ENCODE measurements around the gene FOXA2. TPM values are rescaled to one million over a fixed set of nuclear protein-coding genes. Genes with fewer than 3 reads are reported as not detected.

FOXA2 gene
- total and polyA plus RNA-seq, 2 donors from 2014 or later: 0.13 TPM; not detected in 1

- peaks cover 81% of the 10 kb centered on the region for H3K27me3 ChIP-seq (ENCODE audit: control insufficient read depth, insufficient read depth, low read length)
- TF ChIP-seq, protein P1, sequence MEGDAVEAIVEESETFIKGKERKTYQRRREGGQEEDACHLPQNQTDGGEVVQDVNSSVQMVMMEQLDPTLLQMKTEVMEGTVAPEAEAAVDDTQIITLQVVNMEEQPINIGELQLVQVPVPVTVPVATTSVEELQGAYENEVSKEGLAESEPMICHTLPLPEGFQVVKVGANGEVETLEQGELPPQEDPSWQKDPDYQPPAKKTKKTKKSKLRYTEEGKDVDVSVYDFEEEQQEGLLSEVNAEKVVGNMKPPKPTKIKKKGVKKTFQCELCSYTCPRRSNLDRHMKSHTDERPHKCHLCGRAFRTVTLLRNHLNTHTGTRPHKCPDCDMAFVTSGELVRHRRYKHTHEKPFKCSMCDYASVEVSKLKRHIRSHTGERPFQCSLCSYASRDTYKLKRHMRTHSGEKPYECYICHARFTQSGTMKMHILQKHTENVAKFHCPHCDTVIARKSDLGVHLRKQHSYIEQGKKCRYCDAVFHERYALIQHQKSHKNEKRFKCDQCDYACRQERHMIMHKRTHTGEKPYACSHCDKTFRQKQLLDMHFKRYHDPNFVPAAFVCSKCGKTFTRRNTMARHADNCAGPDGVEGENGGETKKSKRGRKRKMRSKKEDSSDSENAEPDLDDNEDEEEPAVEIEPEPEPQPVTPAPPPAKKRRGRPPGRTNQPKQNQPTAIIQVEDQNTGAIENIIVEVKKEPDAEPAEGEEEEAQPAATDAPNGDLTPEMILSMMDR (IDR thresholded peaks at IDR 0.05; ENCODE audit: borderline replicate concordance, extremely low read depth, insufficient read depth): no peak
These were observed 9.8 kb downstream of the FOXA2 start for GRCh38 chr20:22574545-22575086.

DNA sequence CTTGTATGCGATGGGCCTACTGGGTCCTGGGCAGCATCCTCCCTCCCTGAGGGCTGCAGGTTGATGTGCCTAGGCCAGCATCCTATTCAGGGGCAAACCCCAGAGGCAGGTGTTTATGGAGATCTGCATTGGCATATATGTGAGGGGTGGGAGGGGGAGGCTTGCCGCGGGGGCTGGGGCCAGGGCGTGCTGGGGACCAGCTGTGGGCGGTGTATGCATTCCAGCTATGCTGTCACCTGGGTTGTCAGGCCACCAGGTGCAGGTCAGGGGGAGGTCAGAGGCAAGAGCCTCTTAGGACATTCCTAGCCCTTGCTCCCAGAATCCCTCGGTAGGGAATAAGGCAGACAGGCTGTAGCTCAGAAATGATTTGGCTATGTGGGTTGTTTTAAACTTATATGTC, 11.9 kb downstream of the FOXA2 start:
- no peak for DNase-seq
- H3K9ac ChIP-seq (ENCODE audit: low read length in 3 of 3): no peak overlapping the region
- no peak for FAIRE-seq
- H3K27ac ChIP-seq (ENCODE audit: low read depth in 2 of 2, low read length in 2 of 2): no peak overlapping the region
- H3K4me3 ChIP-seq (ENCODE audit: low read length in 3 of 3): no peak overlapping the region
- peaks cover 81% of the 10 kb centered on the region for H3K27me3 ChIP-seq (ENCODE audit: control insufficient read depth, insufficient read depth, low read length)
- no peaks in the 10 kb centered on the region for H3K36me3 ChIP-seq (ENCODE audit: control insufficient read depth in 2 of 3, insufficient read depth in 3 of 3, low read length in 3 of 3)
- H3K4me1 ChIP-seq (ENCODE audit: control insufficient read depth in 2 of 3, insufficient read depth in 2 of 3, low read depth in 1 of 3, low read length in 3 of 3): no peaks in the 10 kb centered on the region
- H3K9me3 ChIP-seq (ENCODE audit: control insufficient read depth in 2 of 3, insufficient read depth in 1 of 3, low read length in 3 of 3): no peaks in the 10 kb centered on the region
- TF ChIP-seq, protein P1 (IDR thresholded peaks at IDR 0.05; ENCODE audit: borderline replicate concordance, extremely low read depth, insufficient read depth): no peak
- intact Hi-C loops (cut with DNase I): no loop called here

More at GRCh38 chr20:22574545-22575086, 9.8 kb downstream of the FOXA2 start:
- H3K9ac ChIP-seq (ENCODE audit: low read length in 3 of 3): no peak overlapping the region
- H3K4me3 ChIP-seq (ENCODE audit: low read length in 3 of 3): no peak overlapping the region
- no peak overlapping the region for H3K27ac ChIP-seq (ENCODE audit: low read depth in 2 of 2, low read length in 2 of 2)
- no peaks in the 10 kb centered on the region for H3K4me1 ChIP-seq (ENCODE audit: control insufficient read depth in 2 of 3, insufficient read depth in 2 of 3, low read depth in 1 of 3, low read length in 3 of 3)
- DNase-seq (no peak), FAIRE-seq (no peak)
- intact Hi-C loops (cut with DNase I): no loop called here
- H3K36me3 ChIP-seq (ENCODE audit: control insufficient read depth in 2 of 3, insufficient read depth in 3 of 3, low read length in 3 of 3): no peaks in the 10 kb centered on the region
- no peaks in the 10 kb centered on the region for H3K9me3 ChIP-seq (ENCODE audit: control insufficient read depth in 2 of 3, insufficient read depth in 1 of 3, low read length in 3 of 3)

- Histone ChIP-seq H3K27me3 (ENCODE audit: control insufficient read depth, insufficient read depth, low read length) (peaks cover 84% of the 10 kb centered on the region), H3K36me3 (ENCODE audit: control insufficient read depth in 2 of 3, insufficient read depth in 3 of 3, low read length in 3 of 3) (no peaks in the 10 kb centered on the region), H3K4me1 (ENCODE audit: control insufficient read depth in 2 of 3, insufficient read depth in 2 of 3, low read depth in 1 of 3, low read length in 3 of 3) (no peaks in the 10 kb centered on the region), H3K9me3 (ENCODE audit: control insufficient read depth in 2 of 3, insufficient read depth in 1 of 3, low read length in 3 of 3) (no peaks in the 10 kb centered on the region), H3K27ac (ENCODE audit: low read depth in 2 of 2, low read length in 2 of 2) (no peak overlapping the region), H3K9ac (ENCODE audit: low read length in 3 of 3) (no peak overlapping the region), H3K4me3 (ENCODE audit: low read length in 3 of 3) (no peak overlapping the region)
- TF ChIP-seq, protein P1 (IDR thresholded peaks at IDR 0.05; ENCODE audit: borderline replicate concordance, extremely low read depth, insufficient read depth): no peak
- no peak for DNase-seq
- intact Hi-C loops (cut with DNase I): no loop called here
- FAIRE-seq: no peak
These were observed 12.3 kb downstream of the FOXA2 start for GRCh38 chr20:22572023-22572422.

DNA sequence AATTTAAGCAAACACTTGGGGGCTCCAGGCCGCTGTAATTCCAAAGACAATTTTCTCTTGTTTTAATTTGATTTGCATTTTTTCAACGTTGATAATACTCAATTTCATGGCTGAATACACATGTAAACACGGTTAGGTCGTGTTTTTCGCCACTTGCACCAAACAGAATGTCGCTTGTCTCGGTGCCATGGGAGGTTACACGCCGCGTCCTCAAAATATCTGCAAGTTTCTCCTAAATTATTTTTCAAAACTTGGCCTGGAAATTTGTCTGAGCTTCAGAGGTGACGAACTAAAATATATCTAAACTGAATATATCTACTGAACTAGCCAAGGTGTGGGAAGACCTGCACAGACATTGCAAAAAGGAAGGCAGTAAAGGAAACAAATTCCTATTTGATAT, 15.0 kb downstream of the FOXA2 start:
- Histone ChIP-seq H3K36me3 (ENCODE audit: control insufficient read depth in 2 of 3, insufficient read depth in 3 of 3, low read length in 3 of 3) (no peaks in the 10 kb centered on the region), H3K27ac (ENCODE audit: low read depth in 2 of 2, low read length in 2 of 2) (no peak overlapping the region), H3K9me3 (ENCODE audit: control insufficient read depth in 2 of 3, insufficient read depth in 1 of 3, low read length in 3 of 3) (no peaks in the 10 kb centered on the region), H3K9ac (ENCODE audit: low read length in 3 of 3) (no peak overlapping the region), H3K27me3 (ENCODE audit: control insufficient read depth, insufficient read depth, low read length) (peaks cover 85% of the 10 kb centered on the region), H3K4me3 (ENCODE audit: low read length in 3 of 3) (no peak overlapping the region), H3K4me1 (ENCODE audit: control insufficient read depth in 2 of 3, insufficient read depth in 2 of 3, low read depth in 1 of 3, low read length in 3 of 3) (no peaks in the 10 kb centered on the region)
- no peak for FAIRE-seq
- DNase-seq: no peak
- TF ChIP-seq, protein P1 (IDR thresholded peaks at IDR 0.05; ENCODE audit: borderline replicate concordance, extremely low read depth, insufficient read depth): no peak
- intact Hi-C loops (cut with DNase I): no loop called here

All from kidney (tissue), 14 donors.